Effector memory CD4-positive, alpha-beta T cell (primary cell): ENCODE results near the gene SEMA4A.

ENCODE experiments used
- DNase-seq, 3 donors: peaks; one replicate each; pipeline ENCODE4 v3.0.0-alpha.2; 2020
- H3K27ac ChIP-seq: 2 replicates; pipeline ENCODE4 v1.7.0; 2013; ENCODE audit warnings: mild to moderate bottlenecking, low read length, moderate library complexity; ENCODE audit not compliant: insufficient read depth, poor library complexity, severe bottlenecking
- H3K27me3 ChIP-seq: replicated peaks from 2 replicates; pipeline ENCODE4 v1.7.0; 2013; ENCODE audit warnings: mild to moderate bottlenecking, low read length; ENCODE audit not compliant: insufficient read depth, control insufficient read depth, poor library complexity, severe bottlenecking
- H3K36me3 ChIP-seq: 2 replicates; pipeline ENCODE4 v1.7.0; 2013; ENCODE audit warnings: mild to moderate bottlenecking, low read length, moderate library complexity; ENCODE audit not compliant: control insufficient read depth, insufficient read depth
- H3K4me1 ChIP-seq: 2 replicates; pipeline ENCODE4 v1.7.0; 2013; ENCODE audit warnings: low read length, mild to moderate bottlenecking; ENCODE audit not compliant: control insufficient read depth, insufficient read depth, poor library complexity, severe bottlenecking
- H3K4me3 ChIP-seq: 2 replicates; pipeline ENCODE4 v1.7.0; 2013; ENCODE audit warnings: low read length, low read depth, mild to moderate bottlenecking; ENCODE audit not compliant: insufficient read depth, poor library complexity, severe bottlenecking
- H3K9me3 ChIP-seq: 2 replicates; pipeline ENCODE4 v1.7.0; 2013; ENCODE audit warnings: mild to moderate bottlenecking, low read length, moderate library complexity; ENCODE audit not compliant: control insufficient read depth
- total RNA-seq, 3 donors: gene quantifications; one replicate each; lab custom pipeline; 2026; lab: John Stamatoyannopoulos, UW

SEMA4A gene
- 14.7 to 234 (median 180) reads per million in 3 donors for total RNA-seq

DNA sequence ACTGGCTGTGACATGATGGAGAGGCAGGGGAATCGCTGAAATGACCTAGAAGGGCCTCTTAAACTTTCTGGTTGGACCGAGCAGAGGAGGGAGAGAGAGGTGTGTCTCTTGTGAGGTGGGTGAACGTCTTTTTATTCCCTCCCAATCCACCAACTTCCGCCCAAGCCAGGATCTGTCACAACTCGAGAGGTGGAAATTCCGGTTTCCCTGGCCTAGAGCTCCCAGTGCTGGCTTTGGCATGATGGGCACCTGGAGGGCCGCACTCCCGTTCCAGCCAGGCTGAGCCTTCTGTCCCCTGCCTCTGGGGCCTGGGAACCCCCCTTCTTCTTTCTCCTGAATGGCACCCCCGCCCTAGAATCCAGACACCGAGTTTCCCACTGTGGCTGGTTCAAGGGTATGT lies at the start of gene SEMA4A:
SEMA4A (plus strand) TSS at position 224 of the 400 bp plus-strand sequence. CDS start 994 bp downstream, outside the sequence.
- H3K27me3 ChIP-seq, result no peaks in the 10 kb centered on the region
- no peaks in the 10 kb centered on the region for H3K36me3 ChIP-seq
- no peak within 1 kb of the TSS for H3K27ac ChIP-seq
- no peak within 1 kb of the TSS for H3K4me3 ChIP-seq
- DNase-seq, result no peak
- no peaks in the 10 kb centered on the region for H3K4me1 ChIP-seq
- no peaks in the 10 kb centered on the region for H3K9me3 ChIP-seq

DNA sequence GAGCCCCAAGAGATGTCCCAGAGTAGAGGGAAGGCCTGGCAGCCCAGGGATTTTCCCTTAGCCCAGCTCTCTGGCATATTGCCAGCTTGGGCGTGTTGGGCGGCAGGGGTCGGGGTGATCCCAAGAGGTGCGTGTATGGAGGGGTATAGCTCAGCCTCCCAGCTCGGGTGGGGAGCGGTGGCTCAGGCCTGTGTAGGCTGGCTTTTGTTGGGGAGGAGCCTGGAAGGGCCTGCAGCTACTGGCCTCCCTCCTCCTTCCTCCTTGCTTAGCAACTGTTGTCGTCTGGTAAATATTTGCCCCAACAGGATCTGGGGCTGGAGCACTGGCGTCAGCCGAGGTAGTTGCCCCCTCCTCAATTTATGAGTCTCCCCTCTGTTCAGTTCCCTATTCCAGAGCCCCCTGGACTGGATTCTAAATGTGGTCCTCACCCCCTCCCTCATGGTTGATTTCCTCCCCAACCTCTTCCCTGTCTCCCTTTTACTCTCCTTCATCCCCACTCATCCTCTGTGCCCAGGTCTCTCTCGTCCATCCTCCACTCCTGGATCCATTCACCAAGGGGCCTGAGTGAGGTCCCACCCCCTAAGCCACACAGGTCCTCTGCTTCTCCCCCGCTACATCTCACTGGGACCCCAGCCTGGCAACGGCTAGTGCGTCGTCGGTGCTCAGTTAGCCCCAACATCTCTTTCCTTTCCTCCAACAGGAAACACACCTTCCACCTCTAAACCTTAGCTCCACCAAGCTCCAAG lies 49.1 kb upstream of the SEMA4A start:
- no peaks in the 10 kb centered on the region for H3K27me3 ChIP-seq
- peak overlapping the region; percentile 91 for H3K27ac ChIP-seq
- H3K4me3 ChIP-seq, result no peak overlapping the region
- H3K4me1 ChIP-seq, result peaks cover 46% of the 10 kb centered on the region
- no peaks in the 10 kb centered on the region for H3K9me3 ChIP-seq
- DNase-seq, result peak; percentile 63 to 76 (median 73)
- H3K36me3 ChIP-seq, result no peaks in the 10 kb centered on the region

DNA sequence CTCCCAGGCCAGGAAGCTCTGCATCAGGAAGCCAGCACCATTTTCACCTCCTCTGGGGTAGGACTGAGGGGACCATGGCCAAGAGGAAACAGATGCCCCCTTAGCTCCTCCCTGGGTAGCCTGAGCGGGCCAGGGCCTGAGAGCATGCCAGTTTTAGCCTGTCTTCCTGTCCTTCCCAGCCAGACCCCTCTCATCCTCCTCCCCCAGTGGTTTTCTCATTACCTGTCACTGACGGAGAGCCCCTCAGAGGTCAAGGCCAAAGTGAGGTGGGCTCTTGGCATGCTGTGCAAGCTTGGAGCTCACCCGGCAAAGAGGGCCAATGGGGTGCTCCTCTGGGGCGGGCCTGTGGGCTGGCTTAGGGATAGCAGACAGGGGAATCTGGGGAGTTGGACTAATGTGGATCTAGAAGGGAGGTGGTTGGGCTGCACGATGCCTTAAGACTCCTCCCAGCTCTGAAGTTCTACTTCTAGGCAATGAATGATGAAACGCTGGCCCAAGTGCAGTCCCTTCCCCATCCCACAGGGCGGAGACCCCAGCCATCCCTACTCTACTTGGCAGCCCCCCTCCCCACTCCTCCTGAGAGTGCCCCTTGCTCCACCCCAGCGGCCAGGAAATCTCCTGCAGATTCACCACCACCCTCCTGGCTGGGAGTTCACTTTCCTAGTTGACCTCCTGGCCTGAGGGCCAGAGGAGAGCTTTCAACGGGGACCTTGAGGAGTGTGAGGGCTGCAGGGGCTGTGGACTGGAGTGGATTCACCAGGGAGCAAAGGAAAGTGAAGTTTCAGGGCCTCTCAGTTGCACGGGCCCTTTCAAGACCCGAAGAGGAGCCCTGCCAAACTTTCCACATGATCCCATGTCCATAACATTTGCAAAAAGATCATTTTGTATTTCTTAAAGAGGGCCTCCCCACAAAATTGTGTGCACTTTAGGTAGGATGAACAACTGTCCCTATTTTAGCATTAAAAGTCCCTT lies 48.2 kb upstream of the SEMA4A start:
- no peaks in the 10 kb centered on the region for H3K9me3 ChIP-seq
- peak overlapping the region; percentile 91 for H3K27ac ChIP-seq
- H3K4me3 ChIP-seq, result peak overlapping the region; percentile 37
- no peak for DNase-seq
- peaks cover 46% of the 10 kb centered on the region for H3K4me1 ChIP-seq
- H3K27me3 ChIP-seq, result no peaks in the 10 kb centered on the region
- H3K36me3 ChIP-seq, result no peaks in the 10 kb centered on the region

DNA sequence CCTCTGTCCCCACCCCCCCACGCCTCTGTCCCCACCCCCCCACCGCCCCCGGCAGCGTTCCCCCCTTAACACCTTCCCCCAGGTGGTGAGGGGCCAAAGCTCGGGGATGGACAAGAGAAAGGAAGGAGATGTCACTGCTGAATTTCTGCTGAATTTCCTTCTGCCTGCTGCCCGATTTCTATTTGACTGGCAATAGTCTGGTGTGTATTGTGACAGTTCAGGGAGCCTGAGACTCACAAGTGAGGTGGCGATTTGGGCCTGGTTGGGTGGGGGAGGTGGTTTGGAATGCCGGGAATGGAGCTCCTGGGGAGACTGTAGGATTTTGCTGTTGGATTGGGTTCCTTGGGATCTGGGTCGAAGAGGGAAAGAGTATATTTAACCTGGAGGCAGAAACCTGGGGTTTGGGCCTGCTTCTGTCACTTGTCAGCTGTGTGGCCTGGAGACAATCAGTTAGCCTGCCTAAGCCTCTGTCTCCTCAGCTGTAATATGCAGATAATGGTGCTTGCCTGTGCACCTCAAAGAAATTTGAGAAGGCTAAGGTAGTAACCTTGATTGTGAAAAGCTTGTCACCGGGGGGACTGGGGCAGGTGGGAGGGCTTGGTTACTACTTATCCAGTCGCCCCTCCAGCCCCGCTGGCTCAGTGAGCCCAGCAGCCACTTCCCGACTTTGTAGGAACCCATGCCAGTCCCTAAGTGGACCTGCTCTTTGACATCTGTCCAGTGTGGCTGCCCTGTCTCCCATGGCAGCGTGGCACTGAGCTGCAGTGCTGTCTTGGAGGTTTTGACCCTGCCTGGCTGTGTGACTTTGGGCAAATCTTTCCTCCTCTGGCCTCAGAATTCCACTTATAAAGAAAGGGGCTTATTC lies 46.5 kb upstream of the SEMA4A start:
- DNase-seq, result no peak
- Histone ChIP-seq H3K4me1 (peaks cover 44% of the 10 kb centered on the region), H3K36me3 (no peaks in the 10 kb centered on the region), H3K9me3 (no peaks in the 10 kb centered on the region), H3K27me3 (no peaks in the 10 kb centered on the region), H3K4me3 (no peak overlapping the region), H3K27ac (peak overlapping the region; percentile 90)

DNA sequence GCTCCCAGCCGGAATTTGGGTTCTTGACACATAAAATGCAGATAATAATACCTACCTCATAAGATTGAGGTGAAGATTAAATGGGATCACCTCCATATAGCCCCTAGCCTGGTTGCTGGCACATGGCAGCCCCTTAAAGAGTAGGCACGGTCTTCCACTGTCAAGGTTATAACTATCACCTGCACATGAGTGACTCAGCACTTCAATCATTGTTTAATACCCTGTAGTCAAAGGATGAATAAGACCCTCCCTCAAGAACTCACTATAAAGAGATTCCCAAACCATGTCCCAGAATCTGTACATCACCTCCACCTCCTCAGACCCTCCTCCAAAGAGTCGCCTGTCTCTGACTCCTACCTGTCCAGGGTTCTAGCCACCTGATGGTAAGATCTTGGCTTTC lies 45.3 kb upstream of the SEMA4A start:
- peaks cover 39% of the 10 kb centered on the region for H3K4me1 ChIP-seq
- DNase-seq, result no peak
- H3K27me3 ChIP-seq, result no peaks in the 10 kb centered on the region
- peak overlapping the region; percentile 90 for H3K27ac ChIP-seq
- H3K9me3 ChIP-seq, result no peaks in the 10 kb centered on the region
- no peak overlapping the region for H3K4me3 ChIP-seq
- H3K36me3 ChIP-seq, result no peaks in the 10 kb centered on the region

DNA sequence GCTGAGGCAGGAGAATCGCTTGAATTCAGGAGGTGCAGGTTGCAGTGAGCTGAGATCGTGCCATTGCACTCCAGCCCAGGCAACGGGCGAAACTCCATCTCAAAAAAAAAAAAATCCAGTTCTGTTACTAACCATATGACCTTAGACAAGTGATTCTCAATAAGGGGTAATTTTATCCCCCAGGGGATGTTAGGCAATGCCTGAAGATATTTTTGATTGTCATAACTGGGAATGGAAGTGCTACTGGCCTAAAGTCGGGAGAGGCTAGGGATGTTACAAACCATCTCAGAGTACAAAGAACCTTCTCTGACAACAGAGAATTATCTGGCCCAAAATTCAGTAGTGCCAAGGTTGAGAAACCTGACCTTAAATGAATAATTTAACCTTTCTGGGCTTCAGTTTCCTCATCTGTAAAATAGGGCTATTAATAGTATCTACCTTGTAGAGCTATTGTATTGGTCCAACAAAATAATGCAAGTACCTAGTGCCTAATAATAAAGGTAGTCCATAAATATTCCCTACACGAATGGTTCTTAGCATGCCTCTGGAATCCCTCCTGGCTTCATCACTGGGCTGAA lies 44.6 kb upstream of the SEMA4A start:
- H3K36me3 ChIP-seq, result no peaks in the 10 kb centered on the region
- no peaks in the 10 kb centered on the region for H3K27me3 ChIP-seq
- H3K4me3 ChIP-seq, result no peak overlapping the region
- no peak for DNase-seq
- H3K4me1 ChIP-seq, result peaks cover 34% of the 10 kb centered on the region
- no peaks in the 10 kb centered on the region for H3K9me3 ChIP-seq
- H3K27ac ChIP-seq, result no peak overlapping the region

DNA sequence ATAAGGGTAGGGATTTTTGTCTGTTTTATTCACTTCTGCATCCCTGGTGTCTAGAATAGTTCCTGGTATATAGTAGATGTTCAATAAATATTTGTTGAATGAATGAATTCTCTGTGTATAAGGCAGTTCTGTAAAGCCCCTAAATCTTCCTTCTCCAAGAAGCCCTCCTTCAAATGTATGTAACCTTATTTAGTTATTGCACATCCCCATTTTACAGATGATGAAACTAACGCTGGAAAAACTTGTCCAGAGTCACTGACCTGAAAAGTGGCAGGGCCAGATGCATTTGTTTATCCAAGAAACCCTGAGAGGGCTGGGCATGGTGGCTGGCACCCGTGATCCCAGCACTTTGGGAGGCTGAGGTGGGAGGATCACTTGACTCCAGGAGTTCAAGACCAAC lies 43.1 kb upstream of the SEMA4A start:
- no peaks in the 10 kb centered on the region for H3K9me3 ChIP-seq
- peaks cover 26% of the 10 kb centered on the region for H3K4me1 ChIP-seq
- H3K27me3 ChIP-seq, result no peaks in the 10 kb centered on the region
- H3K36me3 ChIP-seq, result peaks cover 2% of the 10 kb centered on the region
- H3K4me3 ChIP-seq, result no peak overlapping the region
- H3K27ac ChIP-seq, result no peak overlapping the region
- no peak for DNase-seq

DNA sequence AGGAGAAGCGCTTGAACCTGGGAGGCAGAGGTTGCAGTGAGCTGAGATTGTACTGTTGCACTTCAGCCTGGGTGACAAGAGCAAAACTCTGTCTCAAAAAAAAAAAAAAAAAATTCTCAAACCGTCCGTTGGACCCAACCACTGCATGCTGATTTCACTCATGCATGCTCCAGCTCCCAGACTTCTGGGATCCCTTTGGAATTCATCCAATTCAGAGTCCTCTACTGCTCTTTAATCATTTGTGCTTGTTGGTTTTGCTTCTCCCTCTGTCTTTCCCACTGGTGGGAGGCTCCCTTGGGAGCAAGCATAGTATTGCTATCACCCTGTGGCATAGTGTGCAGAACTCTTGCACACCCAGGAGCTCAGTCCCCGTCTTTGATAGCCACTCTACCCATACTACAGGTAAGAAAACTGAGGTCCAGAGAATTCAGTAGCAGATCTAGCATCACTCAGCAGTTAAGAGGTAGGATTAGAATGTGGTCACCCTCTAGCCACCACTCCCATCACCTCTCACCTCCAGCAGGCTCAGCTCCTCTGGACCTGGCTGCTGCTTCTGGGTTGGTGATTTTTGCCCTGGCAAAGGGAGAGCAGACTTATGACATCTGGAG lies 41.9 kb upstream of the SEMA4A start:
- Histone ChIP-seq H3K36me3 (peaks cover 2% of the 10 kb centered on the region), H3K27me3 (no peaks in the 10 kb centered on the region), H3K4me1 (peaks cover 24% of the 10 kb centered on the region), H3K4me3 (no peak overlapping the region), H3K27ac (no peak overlapping the region), H3K9me3 (no peaks in the 10 kb centered on the region)
- no peak for DNase-seq
